Loucy (cell line): ENCODE data around the gene TMEM132A.

Experiments
- CTCF ChIP-seq: fragments of 200-600 bp; sonication (generic); conservative IDR thresholded peaks from 2 replicates; pipeline ENCODE4 v1.5.1; 2014; ENCODE audit warnings: mild to moderate bottlenecking, antibody characterized with exemption, low read length
- EZH2phosphoT487 ChIP-seq: fragments of 200-600 bp; IDR thresholded peaks from 2 replicates; pipeline ENCODE4 v1.6.1; 2018; ENCODE audit warnings: antibody characterized with exemption, mild to moderate bottlenecking, moderate library complexity, borderline replicate concordance

DNA sequence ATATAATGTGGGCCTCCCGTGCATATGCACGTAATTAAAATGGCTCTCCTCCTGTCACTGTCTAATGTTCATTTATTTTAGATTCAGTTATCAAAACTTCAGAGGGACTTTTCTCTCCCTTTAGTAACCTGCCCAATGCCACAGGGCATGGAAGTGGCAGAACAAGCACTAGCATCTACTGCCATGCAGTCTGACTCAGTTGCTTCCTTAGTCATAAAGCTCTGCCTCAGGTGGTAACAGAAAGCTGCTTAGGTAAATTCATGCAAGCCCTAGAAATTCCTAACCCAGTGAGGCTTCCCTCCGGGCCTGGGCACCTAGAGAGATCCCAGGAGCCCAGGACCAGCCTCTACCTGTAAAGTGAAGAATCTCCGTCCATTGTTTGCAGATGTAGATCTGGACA is 26.8 kb upstream of the TMEM132A start:
- TF ChIP-seq CTCF (no peak), EZH2phosphoT487 (no peak)
